HUES6 (cell line): ENCODE measurements around the gene DOCK9.

Experiments
- H3K27ac ChIP-seq: 2 replicates; pipeline ENCODE4 v1.7.0; 2013; ENCODE audit warnings: low read depth, mild to moderate bottlenecking, low read length, inconsistent platforms
- H3K27me3 ChIP-seq: 2 replicates; pipeline ENCODE4 v1.6.1; 2013; ENCODE audit warnings: low read length; ENCODE audit not compliant: control insufficient read depth, insufficient read depth
- H3K36me3 ChIP-seq: 2 replicates; pipeline ENCODE4 v1.6.1; 2013; ENCODE audit warnings: low read length; ENCODE audit not compliant: control insufficient read depth, insufficient read depth
- H3K4me1 ChIP-seq: 2 replicates; pipeline ENCODE4 v1.6.1; 2013; ENCODE audit warnings: low read length; ENCODE audit not compliant: control insufficient read depth, insufficient read depth
- H3K4me3 ChIP-seq: 2 replicates; pipeline ENCODE4 v1.5.1; 2013; ENCODE audit warnings: low read depth, low read length
- H3K9ac ChIP-seq: one replicate; pipeline ENCODE4 v1.6.1; 2013; ENCODE audit warnings: mild to moderate bottlenecking, low read length
- H3K9me3 ChIP-seq: 2 replicates; pipeline ENCODE4 v1.6.1; 2013; ENCODE audit warnings: low read depth, low read length; ENCODE audit not compliant: control insufficient read depth, insufficient read depth

Gene DOCK9

DNA sequence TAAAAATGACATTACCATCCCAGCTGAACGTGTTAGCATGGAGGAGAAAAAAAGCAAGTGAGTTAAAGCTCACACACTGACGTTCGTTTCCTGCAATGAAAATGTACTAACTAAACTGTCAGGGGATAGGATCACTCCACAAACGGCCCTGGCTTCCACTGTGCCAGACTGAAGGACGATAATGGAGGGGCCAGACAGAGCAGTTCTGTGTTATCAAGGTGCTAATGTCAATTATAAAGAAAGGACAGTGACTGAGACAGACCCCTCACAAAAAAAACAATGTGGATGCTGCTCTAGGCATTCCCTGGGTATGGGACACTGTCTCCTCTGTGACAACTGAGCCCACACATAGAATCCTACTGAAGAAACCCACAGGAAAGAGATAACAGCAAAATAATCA is 181.7 kb downstream of the DOCK9 start:
- peaks cover 8% of the 10 kb centered on the region; the same call in 1 of the 2 replicates for H3K4me1 ChIP-seq
- no peak overlapping the region for H3K27ac ChIP-seq
- H3K9ac ChIP-seq: no peak overlapping the region
- no peaks in the 10 kb centered on the region for H3K27me3 ChIP-seq
- 0 out of 2 replicates have a peak, but pooled peaks cover 3% of the 10 kb centered on the region for H3K9me3 ChIP-seq
- H3K4me3 ChIP-seq: no peak overlapping the region
- 0 out of 2 replicates have a peak, but pooled peaks cover 6% of the 10 kb centered on the region for H3K36me3 ChIP-seq

GRCh38 chr13:98795220-98795619 is 182.6 kb downstream of the DOCK9 start:
- Histone ChIP-seq H3K9me3 (0 out of 2 replicates have a peak, but pooled peaks cover 3% of the 10 kb centered on the region), H3K27ac (no peak overlapping the region), H3K4me3 (no peak overlapping the region), H3K4me1 (peaks cover 8% of the 10 kb centered on the region; the same call in 1 of the 2 replicates), H3K27me3 (no peaks in the 10 kb centered on the region), H3K36me3 (0 out of 2 replicates have a peak, but pooled peaks cover 6% of the 10 kb centered on the region), H3K9ac (no peak overlapping the region)

GRCh38 chr13:98794498-98794897 is 183.4 kb downstream of the DOCK9 start:
- H3K9ac ChIP-seq: no peak overlapping the region
- H3K9me3 ChIP-seq: peaks cover 3% of the 10 kb centered on the region; the same call in 1 of the 2 replicates
- H3K4me1 ChIP-seq: peaks cover 8% of the 10 kb centered on the region; the same call in 1 of the 2 replicates
- no peak overlapping the region for H3K27ac ChIP-seq
- no peak overlapping the region for H3K4me3 ChIP-seq
- H3K27me3 ChIP-seq: no peaks in the 10 kb centered on the region
- H3K36me3 ChIP-seq: 0 out of 2 replicates have a peak, but pooled peaks cover 6% of the 10 kb centered on the region

- peaks cover 8% of the 10 kb centered on the region; the same call in 1 of the 2 replicates for H3K4me1 ChIP-seq
- H3K9ac ChIP-seq: no peak overlapping the region
- no peaks in the 10 kb centered on the region for H3K27me3 ChIP-seq
- H3K4me3 ChIP-seq: no peak overlapping the region
- H3K27ac ChIP-seq: no peak overlapping the region
- 0 out of 2 replicates have a peak, but pooled peaks cover 6% of the 10 kb centered on the region for H3K36me3 ChIP-seq
- H3K9me3 ChIP-seq: peaks cover 3% of the 10 kb centered on the region; the same call in 1 of the 2 replicates
Measured at GRCh38 chr13:98792785-98793495, 184.9 kb downstream of the DOCK9 start.

DNA sequence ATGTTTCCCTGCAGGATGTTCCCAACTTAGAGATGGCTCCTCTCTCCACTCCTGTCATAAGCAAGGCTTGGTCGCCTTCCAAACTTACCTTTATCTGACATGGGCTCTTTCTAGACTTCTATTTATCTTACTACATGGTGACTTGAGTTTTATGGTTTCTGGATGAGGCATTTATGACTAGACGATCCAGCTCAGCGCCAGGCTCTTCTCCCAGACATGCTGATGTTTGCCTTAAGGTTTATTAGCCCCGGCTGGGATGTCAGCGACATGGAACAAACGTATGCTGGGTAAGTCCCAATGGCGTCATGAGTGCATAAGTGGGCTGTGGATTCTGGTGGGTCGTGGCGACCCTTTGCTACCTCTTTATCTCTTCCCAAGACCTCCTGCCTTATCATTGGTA is 185.5 kb downstream of the DOCK9 start:
- H3K4me1 ChIP-seq: peaks cover 8% of the 10 kb centered on the region; the same call in 1 of the 2 replicates
- no peaks in the 10 kb centered on the region for H3K27me3 ChIP-seq
- H3K36me3 ChIP-seq: 0 out of 2 replicates have a peak, but pooled peaks cover 6% of the 10 kb centered on the region
- H3K27ac ChIP-seq: no peak overlapping the region
- no peak overlapping the region for H3K4me3 ChIP-seq
- H3K9ac ChIP-seq: no peak overlapping the region
- peaks cover 3% of the 10 kb centered on the region; the same call in 1 of the 2 replicates for H3K9me3 ChIP-seq

DNA sequence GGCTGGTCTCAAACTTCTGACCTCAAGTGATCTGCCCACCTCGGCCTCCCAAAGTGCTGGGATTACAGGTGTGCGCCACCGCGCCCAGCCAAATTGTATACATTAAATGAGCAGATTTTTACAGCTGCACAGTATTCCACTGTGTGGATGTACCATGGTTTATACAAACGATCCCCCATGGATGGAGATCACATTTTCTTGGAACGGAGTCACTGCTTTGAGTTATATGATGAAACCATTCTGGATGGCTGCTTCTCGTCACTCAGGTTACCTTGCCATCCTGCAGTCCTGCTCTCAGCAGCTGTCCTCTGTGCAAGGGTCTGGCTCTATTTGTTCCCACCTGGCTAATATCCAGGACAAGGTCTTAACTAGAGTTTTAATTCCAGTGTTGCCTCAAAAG is 186.3 kb downstream of the DOCK9 start:
- H3K4me3 ChIP-seq: no peak overlapping the region
- H3K9me3 ChIP-seq: peaks cover 3% of the 10 kb centered on the region; the same call in 1 of the 2 replicates
- no peak overlapping the region for H3K9ac ChIP-seq
- H3K4me1 ChIP-seq: peaks cover 3% of the 10 kb centered on the region; the same call in 1 of the 2 replicates
- H3K36me3 ChIP-seq: 0 out of 2 replicates have a peak, but pooled peaks cover 6% of the 10 kb centered on the region
- no peaks in the 10 kb centered on the region for H3K27me3 ChIP-seq
- no peak overlapping the region for H3K27ac ChIP-seq

DNA sequence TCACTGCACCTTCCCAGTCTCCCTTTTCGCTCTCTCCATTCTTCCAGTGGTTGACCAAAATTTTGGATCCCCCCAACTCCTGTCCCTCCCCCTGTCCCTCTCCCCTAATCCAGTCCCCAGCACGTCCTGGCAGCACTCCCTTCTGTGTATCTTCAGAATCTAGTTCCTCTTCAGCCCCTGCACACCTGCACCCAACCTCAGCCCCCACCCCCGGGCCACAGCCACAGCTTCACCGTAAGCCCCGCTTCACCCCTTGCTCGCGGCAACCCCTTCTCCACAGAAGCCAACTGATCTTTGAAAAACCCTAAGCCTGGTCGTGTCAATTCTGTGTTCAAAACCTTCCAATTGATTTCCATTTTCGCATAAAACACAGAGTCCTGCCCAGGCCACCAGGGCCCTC is 189.9 kb downstream of the DOCK9 start:
- H3K4me3 ChIP-seq: no peak overlapping the region
- H3K27me3 ChIP-seq: no peaks in the 10 kb centered on the region
- no peaks in the 10 kb centered on the region for H3K4me1 ChIP-seq
- no peak overlapping the region for H3K27ac ChIP-seq
- H3K36me3 ChIP-seq: no peaks in the 10 kb centered on the region
- no peak overlapping the region for H3K9ac ChIP-seq
- peaks cover 3% of the 10 kb centered on the region; the same call in 1 of the 2 replicates for H3K9me3 ChIP-seq

DNA sequence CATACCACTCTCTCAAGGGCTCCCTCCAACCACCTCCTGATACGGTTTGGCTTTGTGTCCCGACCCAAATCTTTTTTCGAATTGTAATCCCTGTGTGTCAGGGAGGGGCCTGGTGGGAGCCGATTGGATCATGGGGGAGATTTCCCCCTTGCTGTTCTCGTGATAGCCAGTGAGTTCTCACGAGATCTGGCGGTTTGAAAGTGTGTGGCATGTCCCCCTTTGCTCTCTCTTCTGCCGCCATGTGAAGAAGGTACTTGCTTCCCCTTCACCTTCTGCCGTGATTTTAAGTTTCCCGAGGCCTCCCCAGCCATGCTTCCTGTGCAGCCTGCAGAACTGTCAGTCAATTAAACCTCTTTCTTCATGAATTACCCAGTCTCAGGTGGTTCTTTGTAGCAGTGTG is 190.7 kb downstream of the DOCK9 start:
- Histone ChIP-seq H3K4me3 (no peak overlapping the region), H3K36me3 (no peaks in the 10 kb centered on the region), H3K4me1 (no peaks in the 10 kb centered on the region), H3K9me3 (peaks cover 3% of the 10 kb centered on the region; the same call in 1 of the 2 replicates), H3K27me3 (no peaks in the 10 kb centered on the region), H3K9ac (no peak overlapping the region), H3K27ac (no peak overlapping the region)

- H3K9me3 ChIP-seq: no peaks in the 10 kb centered on the region; the same call in 1 of the 2 replicates
- no peak overlapping the region for H3K27ac ChIP-seq
- H3K27me3 ChIP-seq: no peaks in the 10 kb centered on the region
- H3K4me1 ChIP-seq: no peaks in the 10 kb centered on the region
- no peak overlapping the region for H3K9ac ChIP-seq
- no peaks in the 10 kb centered on the region for H3K36me3 ChIP-seq
- no peak overlapping the region for H3K4me3 ChIP-seq
Measured at GRCh38 chr13:98786023-98786422, 191.8 kb downstream of the DOCK9 start.

DNA sequence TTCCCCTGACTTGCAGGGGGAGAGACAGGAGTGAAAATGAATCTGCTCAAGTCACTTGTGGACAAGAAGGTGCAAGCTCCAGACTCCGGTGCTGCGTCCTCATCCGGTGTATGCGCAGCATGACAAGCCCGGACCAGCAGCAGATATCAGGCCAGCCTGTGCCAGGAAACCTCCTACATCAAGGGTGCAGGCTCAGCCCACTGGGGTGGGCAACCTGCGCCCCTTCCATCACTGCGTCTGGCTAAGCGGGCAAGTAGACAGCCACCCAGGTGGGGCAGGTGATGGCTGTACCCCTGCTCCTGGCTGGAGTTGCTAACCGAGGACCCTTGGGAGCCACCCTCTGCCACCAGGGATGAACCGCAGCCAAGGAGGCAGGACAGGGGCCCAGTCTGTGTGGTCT is 192.5 kb downstream of the DOCK9 start:
- Histone ChIP-seq H3K9ac (no peak overlapping the region), H3K27me3 (no peaks in the 10 kb centered on the region), H3K27ac (no peak overlapping the region), H3K9me3 (no peaks in the 10 kb centered on the region; the same call in 1 of the 2 replicates), H3K4me3 (no peak overlapping the region), H3K36me3 (no peaks in the 10 kb centered on the region), H3K4me1 (no peaks in the 10 kb centered on the region)

GRCh38 chr13:98784666-98785065 is 193.2 kb downstream of the DOCK9 start:
- Histone ChIP-seq H3K9ac (no peak overlapping the region), H3K4me1 (no peaks in the 10 kb centered on the region), H3K27ac (no peak overlapping the region), H3K4me3 (no peak overlapping the region), H3K27me3 (no peaks in the 10 kb centered on the region), H3K36me3 (no peaks in the 10 kb centered on the region), H3K9me3 (no peaks in the 10 kb centered on the region; the same call in 1 of the 2 replicates)
